Parathyroid adenoma (tissue), 2 donors: ENCODE data around the gene PARK7.

Source experiments
- H2AFZ ChIP-seq: fragments of 300-600 bp; sonication (generic); one replicate; pipeline ENCODE4 v1.7.0; 2017; ENCODE audit warnings: antibody characterized with exemption, mild to moderate bottlenecking
- H3K27ac ChIP-seq: fragments of 300-600 bp; sonication (generic); one replicate; pipeline ENCODE4 v1.7.0; 2017
- H3K27me3 ChIP-seq: fragments of 300-600 bp; sonication (generic); one replicate; pipeline ENCODE4 v1.7.0; 2017; ENCODE audit warnings: low read length; ENCODE audit not compliant: control insufficient read depth, insufficient read depth
- H3K36me3 ChIP-seq: fragments of 300-600 bp; sonication (generic); one replicate; pipeline ENCODE4 v1.7.0; 2017; ENCODE audit warnings: low read length; ENCODE audit not compliant: control insufficient read depth, insufficient read depth
- H3K4me1 ChIP-seq: fragments of 300-600 bp; sonication (generic); one replicate; pipeline ENCODE4 v1.7.0; 2017; ENCODE audit warnings: control low read depth
- H3K4me2 ChIP-seq: fragments of 300-600 bp; sonication (generic); one replicate; pipeline ENCODE4 v1.7.0; 2017; ENCODE audit warnings: low read length
- H3K4me3 ChIP-seq: fragments of 300-600 bp; sonication (generic); one replicate; pipeline ENCODE4 v1.7.0; 2017; ENCODE audit warnings: low read depth, low read length
- H3K79me2 ChIP-seq: fragments of 300-600 bp; sonication (generic); one replicate; pipeline ENCODE4 v1.7.0; 2017; ENCODE audit warnings: control low read depth
- H3K9ac ChIP-seq: fragments of 300-600 bp; sonication (generic); one replicate; pipeline ENCODE4 v1.7.0; 2017; ENCODE audit warnings: mild to moderate bottlenecking
- H3K9me3 ChIP-seq: fragments of 300-600 bp; sonication (generic); one replicate; pipeline ENCODE4 v1.7.0; 2017; ENCODE audit warnings: low read length; ENCODE audit not compliant: control insufficient read depth
- TF ChIP-seq, protein P1 (sequence below): fragments of 300-600 bp; sonication (generic); IDR thresholded peaks from one replicate; pipeline ENCODE4 v1.7.0; 2017; ENCODE audit warnings: antibody characterized with exemption, mild to moderate bottlenecking
- donor health status: primary hyperparathyroidism.

Gene PARK7

DNA sequence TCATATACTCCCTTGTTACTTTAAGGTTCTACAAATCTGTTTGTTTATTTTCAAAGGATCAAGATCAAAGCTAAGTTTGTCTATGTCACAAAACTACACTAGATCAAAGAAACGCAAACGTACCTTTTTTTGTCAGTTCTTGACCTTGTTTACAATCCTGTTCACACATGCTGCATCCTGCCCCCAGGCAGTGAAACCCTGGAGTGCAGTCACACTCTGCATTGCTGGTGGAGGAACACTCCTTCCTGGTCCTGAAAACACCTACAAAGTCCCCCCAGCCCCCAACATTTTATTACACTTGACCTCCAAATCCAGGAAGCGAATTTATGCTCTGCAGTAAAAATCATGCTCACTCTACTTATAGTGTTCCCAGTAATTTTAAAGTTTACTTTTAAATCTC, 23.4 kb upstream of the PARK7 start:
- Histone ChIP-seq H3K4me2 (no peak overlapping the region), H3K27ac (no peak overlapping the region), H3K36me3 (no peaks in the 10 kb centered on the region), H3K9ac (no peak overlapping the region), H3K4me3 (no peak overlapping the region), H2AFZ (no peak overlapping the region), H3K27me3 (no peaks in the 10 kb centered on the region), H3K4me1 (no peaks in the 10 kb centered on the region), H3K79me2 (no peaks in the 10 kb centered on the region), H3K9me3 (no peaks in the 10 kb centered on the region)
- TF ChIP-seq, protein P1, sequence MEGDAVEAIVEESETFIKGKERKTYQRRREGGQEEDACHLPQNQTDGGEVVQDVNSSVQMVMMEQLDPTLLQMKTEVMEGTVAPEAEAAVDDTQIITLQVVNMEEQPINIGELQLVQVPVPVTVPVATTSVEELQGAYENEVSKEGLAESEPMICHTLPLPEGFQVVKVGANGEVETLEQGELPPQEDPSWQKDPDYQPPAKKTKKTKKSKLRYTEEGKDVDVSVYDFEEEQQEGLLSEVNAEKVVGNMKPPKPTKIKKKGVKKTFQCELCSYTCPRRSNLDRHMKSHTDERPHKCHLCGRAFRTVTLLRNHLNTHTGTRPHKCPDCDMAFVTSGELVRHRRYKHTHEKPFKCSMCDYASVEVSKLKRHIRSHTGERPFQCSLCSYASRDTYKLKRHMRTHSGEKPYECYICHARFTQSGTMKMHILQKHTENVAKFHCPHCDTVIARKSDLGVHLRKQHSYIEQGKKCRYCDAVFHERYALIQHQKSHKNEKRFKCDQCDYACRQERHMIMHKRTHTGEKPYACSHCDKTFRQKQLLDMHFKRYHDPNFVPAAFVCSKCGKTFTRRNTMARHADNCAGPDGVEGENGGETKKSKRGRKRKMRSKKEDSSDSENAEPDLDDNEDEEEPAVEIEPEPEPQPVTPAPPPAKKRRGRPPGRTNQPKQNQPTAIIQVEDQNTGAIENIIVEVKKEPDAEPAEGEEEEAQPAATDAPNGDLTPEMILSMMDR = no peak

DNA sequence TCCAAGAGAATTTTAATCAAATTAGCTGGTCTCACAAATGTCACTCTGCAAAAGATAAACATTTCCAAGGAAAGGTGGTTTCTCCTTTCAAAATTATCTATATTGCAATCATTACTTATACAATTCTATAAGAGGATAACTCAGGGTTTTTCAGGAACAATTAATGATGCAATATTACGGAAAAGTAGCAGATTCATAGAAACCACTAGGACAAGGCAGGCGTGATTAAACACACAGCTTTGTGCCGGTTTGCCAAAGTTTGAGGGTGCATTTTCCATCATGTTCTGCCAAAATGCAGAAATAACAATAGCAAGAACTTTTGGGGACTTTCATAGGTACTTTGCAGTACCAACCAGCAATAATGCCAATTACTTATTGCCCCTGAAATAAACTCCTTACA, 21.5 kb upstream of the PARK7 start:
- H3K4me1 ChIP-seq = no peaks in the 10 kb centered on the region
- H3K79me2 ChIP-seq = no peaks in the 10 kb centered on the region
- H3K9me3 ChIP-seq = no peaks in the 10 kb centered on the region
- no peak overlapping the region for H3K27ac ChIP-seq
- H3K4me3 ChIP-seq = no peak overlapping the region
- no peak overlapping the region for H3K9ac ChIP-seq
- TF ChIP-seq, protein P1 = no peak
- H3K4me2 ChIP-seq = no peak overlapping the region
- H2AFZ ChIP-seq = no peak overlapping the region
- no peaks in the 10 kb centered on the region for H3K27me3 ChIP-seq
- H3K36me3 ChIP-seq = no peaks in the 10 kb centered on the region

DNA sequence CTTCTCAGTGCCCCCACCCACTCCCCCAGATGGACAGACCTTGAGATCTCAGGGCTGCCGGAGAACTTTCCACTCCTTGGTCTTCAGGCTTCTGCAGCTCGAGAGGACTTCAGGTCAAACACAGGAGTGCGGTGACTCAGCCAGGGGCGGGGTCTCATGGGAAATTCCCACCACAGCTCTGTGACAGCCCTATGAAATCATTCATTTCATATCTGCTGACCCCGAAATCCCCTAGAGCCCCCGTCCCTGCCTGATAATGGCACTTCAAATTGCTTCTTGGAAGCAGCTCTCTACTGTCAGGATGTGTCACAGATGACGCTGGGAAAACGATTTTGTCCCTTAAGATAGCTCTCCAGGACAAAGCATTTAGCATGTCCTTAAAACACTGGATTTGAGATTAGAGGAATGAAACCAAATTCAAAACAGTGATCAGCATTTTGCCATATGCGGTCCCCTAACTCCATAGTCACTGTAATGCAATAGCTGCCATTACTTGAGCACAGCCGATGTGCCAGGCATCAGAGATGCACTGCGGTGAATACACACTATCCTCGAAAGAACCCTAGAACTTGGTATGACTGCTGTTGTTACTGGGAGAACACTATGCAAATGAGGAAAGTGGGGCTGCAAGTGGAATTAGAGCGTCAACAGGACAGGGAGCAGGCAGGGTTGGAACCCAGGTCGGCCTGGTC, 20.6 kb upstream of the PARK7 start, which contains the start of gene TNFRSF9:
TNFRSF9 (minus strand) TSS at position 95 of the 692 bp plus-strand sequence. CDS start 845 bp downstream, outside the sequence.
- no peaks in the 10 kb centered on the region for H3K79me2 ChIP-seq
- no peaks in the 10 kb centered on the region for H3K9me3 ChIP-seq
- H3K27me3 ChIP-seq = no peaks in the 10 kb centered on the region
- H3K36me3 ChIP-seq = no peaks in the 10 kb centered on the region
- H3K9ac ChIP-seq = no peak within 1 kb of the TSS
- TF ChIP-seq, protein P1 = no peak
- no peak within 1 kb of the TSS for H2AFZ ChIP-seq
- no peak within 1 kb of the TSS for H3K27ac ChIP-seq
- H3K4me3 ChIP-seq = no peak within 1 kb of the TSS
- H3K4me2 ChIP-seq = no peak within 1 kb of the TSS
- H3K4me1 ChIP-seq = no peaks in the 10 kb centered on the region

DNA sequence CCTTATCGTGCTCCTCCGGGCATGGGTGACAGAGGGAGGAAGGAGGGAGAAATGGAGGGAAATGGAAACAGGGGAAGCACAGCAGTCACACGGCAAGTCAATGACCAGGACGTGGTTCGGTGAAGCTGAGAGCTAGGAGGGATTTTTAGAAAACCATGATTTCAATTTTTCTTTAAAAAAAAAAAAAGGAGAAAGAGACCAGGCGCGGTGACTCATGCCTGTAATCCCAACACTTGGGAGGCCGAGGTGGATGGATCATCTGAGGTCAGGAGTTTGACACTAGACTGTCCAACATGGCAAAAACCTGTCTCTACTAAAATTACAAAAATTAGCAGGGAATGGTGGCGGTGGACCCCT, 20.1 kb upstream of the PARK7 start:
- no peaks in the 10 kb centered on the region for H3K4me1 ChIP-seq
- no peak overlapping the region for H3K9ac ChIP-seq
- H3K79me2 ChIP-seq = no peaks in the 10 kb centered on the region
- no peak overlapping the region for H3K27ac ChIP-seq
- H3K4me2 ChIP-seq = no peak overlapping the region
- H3K4me3 ChIP-seq = no peak overlapping the region
- H3K36me3 ChIP-seq = no peaks in the 10 kb centered on the region
- TF ChIP-seq, protein P1 = no peak
- H3K27me3 ChIP-seq = no peaks in the 10 kb centered on the region
- no peak overlapping the region for H2AFZ ChIP-seq
- H3K9me3 ChIP-seq = no peaks in the 10 kb centered on the region
